H1 (cell line): ENCODE results near the gene GRM4. TPM values are rescaled to one million over a fixed set of nuclear protein-coding genes. Genes with fewer than 3 reads are reported as not detected.

ENCODE experiments used
- BRCA1 ChIP-seq: IDR thresholded peaks from 2 replicates; pipeline ENCODE4 v1.6.1; 2012; ENCODE audit warnings: low read depth, low read length, improper control_type of control experiment
- CREB1 ChIP-seq: IDR thresholded peaks from 2 replicates; pipeline ENCODE4 v1.6.1; 2012; ENCODE audit warnings: inconsistent platforms
- CTCF ChIP-seq, 3 experiments: IDR thresholded peaks; 1 replicate in 2 of 3; 2 replicates in 1 of 3; pipeline versions ENCODE4 v1.5.1 to v1.6.1; 2011; ENCODE audit warnings: low read length in 3 of 3, mild to moderate bottlenecking in 3 of 3, inconsistent platforms in 2 of 3, low read depth in 1 of 3, moderate library complexity in 1 of 3; ENCODE audit not compliant: insufficient read depth in 1 of 3; ENCODE audit errors: control extremely low read depth in 1 of 3
- HDAC2 ChIP-seq, 2 experiments: fragments of 300-600 bp in 1 of 2; sonication (generic) in 1 of 2; IDR thresholded peaks; 2 replicates each; pipeline ENCODE4 v1.6.1; 2011 to 2012; ENCODE audit warnings: low read depth in 2 of 2, low read length in 2 of 2, mild to moderate bottlenecking in 2 of 2, moderate library complexity in 2 of 2, borderline replicate concordance in 1 of 2, inconsistent platforms in 1 of 2
- NANOG ChIP-seq: IDR thresholded peaks from 2 replicates; pipeline ENCODE4 v1.6.1; 2011; ENCODE audit warnings: low read length, low read depth, mild to moderate bottlenecking, inconsistent platforms; ENCODE audit not compliant: insufficient read depth, poor library complexity, severe bottlenecking
- RAD21 ChIP-seq, 2 experiments: IDR thresholded peaks in 1 of 2; conservative IDR thresholded peaks in 1 of 2; 2 replicates each; pipeline ENCODE4 v1.6.1; 2011; ENCODE audit warnings: low read depth in 2 of 2, low read length in 2 of 2, improper control_type of control experiment in 1 of 2, inconsistent platforms in 1 of 2, mild to moderate bottlenecking in 1 of 2, moderate library complexity in 1 of 2
- SP4 ChIP-seq: IDR thresholded peaks from 2 replicates; pipeline ENCODE4 v1.6.1; 2012; ENCODE audit warnings: low read length, inconsistent platforms
- YY1 ChIP-seq: IDR thresholded peaks from 2 replicates; pipeline ENCODE4 v1.6.1; 2011; ENCODE audit warnings: low read depth, mild to moderate bottlenecking, low read length
- ZNF274 ChIP-seq: IDR thresholded peaks from 2 replicates; pipeline ENCODE4 v1.7.0; 2012; ENCODE audit warnings: low read length, borderline replicate concordance; ENCODE audit errors: extremely low read depth
- polyA plus RNA-seq, 7 experiments: library from polyadenylated mRNA; depleted of rRNA in 3 of 7; stranded (reverse) in 5 of 7; unstranded in 2 of 7; fragments of >200 nt in 5 of 7; fragments of 200-250 nt in 2 of 7; gene quantifications; 1 replicate in 5 of 7; 2 replicates in 1 of 7; 4 replicates in 1 of 7; pipeline versions ENCODE4 v1.2.1 to v1.2.3, GENCODE V29; 2011 to 2013; ENCODE audit warnings: missing spikeins in 2 of 7, mixed read lengths in 2 of 7
- total RNA-seq: library from RNA; stranded (reverse); fragmentation: NEBNext Ultra II Directional; extraction: Animal tissue kit (Norgen Biotek cat#: 25700); gene quantifications from 2 replicates; pipeline ENCODE4 v1.2.1, GENCODE V29; 2021

Gene GRM4
- total and polyA plus RNA-seq, 2 of the 8 experiments (the other 6 are each of a cell fraction or from before 2014, with no cell fraction given), result 19.6 to 21.5 TPM

- TF ChIP-seq RAD21 (IDR thresholded peaks at IDR 0.05 in 1 of 2, conservative IDR thresholded peaks at IDR 0.05 in 1 of 2; ENCODE audit: low read depth in 2 of 2, low read length in 2 of 2) (0 out of 4 replicates have a peak, but pooled peaks of 1 of the 2 experiments have one; percentile 8), ZNF274 (no peak), HDAC2 (IDR thresholded peaks at IDR 0.05; ENCODE audit: borderline replicate concordance in 1 of 2, low read depth in 2 of 2, low read length in 2 of 2) (peak in 1 of 2 experiments; percentile 79; a peak in 1 of 4 replicates), BRCA1 (no peak), NANOG (peak; percentile 82), YY1 (no peak), SP4 (0 out of 2 replicates have a peak, but pooled peaks have one; percentile 37), CTCF (IDR thresholded peaks at IDR 0.05; ENCODE audit: control extremely low read depth in 1 of 3, insufficient read depth in 1 of 3, low read depth in 1 of 3, low read length in 3 of 3) (no peak; a peak in 1 of 4 replicates), CREB1 (peak; percentile 58; the same call in 1 of the 2 replicates)
Observed at GRCh38 chr6:34005901-34006531, 139.9 kb downstream of the GRM4 start (continued).
